HL-60/S4 treated with retinoic acid at 250 ng/mL for 4 days and 3 days (cell line): ENCODE results near the gene HPCAL1.
"Not testable (repeated sequence)": the region's sequence is repeated elsewhere in the genome, so short reads cannot be mapped to it uniquely, and the experiment has no call there.

ENCODE experiments used
- in situ Hi-C: fragments of 300-500 bp; cut with MboI; formaldehyde crosslinking; loops from 2 replicates; pipeline ENCODE4 v1.7.0; 2022; ENCODE audit warnings: low sequenced_read_pairs

HPCAL1 gene

GRCh38 chr2:10448576-10449485 is 146.1 kb downstream of the HPCAL1 start:
- in situ Hi-C loops, result loop anchor here (10.0 to 25.0 kb wide), 2 partner anchors 206 to 637 kb away; no protein-coding TSS in a partner anchor

- in situ Hi-C loops, result loop anchor here (10.0 to 25.0 kb wide), 2 partner anchors 205 to 637 kb away; no protein-coding TSS in a partner anchor
Observed at GRCh38 chr2:10449486-10449831, 146.8 kb downstream of the HPCAL1 start.

GRCh38 chr2:10449838-10450691 is 147.4 kb downstream of the HPCAL1 start:
- in situ Hi-C loops, result loop anchor here (10.0 to 25.0 kb wide), 2 partner anchors 205 to 638 kb away; no protein-coding TSS in a partner anchor

- in situ Hi-C loops, result no loop called here
Observed at GRCh38 chr2:10451819-10452218, 149.1 kb downstream of the HPCAL1 start.

GRCh38 chr2:10452312-10452711 is 149.6 kb downstream of the HPCAL1 start:
- in situ Hi-C loops, result no loop called here

GRCh38 chr2:10452956-10453904 is 150.5 kb downstream of the HPCAL1 start:
- in situ Hi-C loops, result no loop called here

GRCh38 chr2:10453905-10454298 is 151.2 kb downstream of the HPCAL1 start:
- in situ Hi-C loops, result no loop called here

- in situ Hi-C loops, result no loop called here
Observed at GRCh38 chr2:10454505-10454904, 151.8 kb downstream of the HPCAL1 start.

- in situ Hi-C loops, result not testable (repeated sequence)
Observed at GRCh38 chr2:10457195-10457594, 154.5 kb downstream of the HPCAL1 start.

GRCh38 chr2:10457846-10458598 is 155.3 kb downstream of the HPCAL1 start:
- in situ Hi-C loops, result no loop called here

GRCh38 chr2:10460366-10460796 is 157.7 kb downstream of the HPCAL1 start:
- in situ Hi-C loops, result no loop called here

GRCh38 chr2:10462178-10463083 is 159.7 kb downstream of the HPCAL1 start:
- in situ Hi-C loops, result no loop called here

GRCh38 chr2:10465910-10466309 is 163.2 kb downstream of the HPCAL1 start:
- in situ Hi-C loops, result no loop called here

- in situ Hi-C loops, result no loop called here
Observed at GRCh38 chr2:10466801-10467200, 164.1 kb downstream of the HPCAL1 start.

- in situ Hi-C loops, result no loop called here
Observed at GRCh38 chr2:10467401-10467800, 164.7 kb downstream of the HPCAL1 start.

GRCh38 chr2:10469301-10469700 is 166.6 kb downstream of the HPCAL1 start:
- in situ Hi-C loops, result no loop called here

- in situ Hi-C loops, result no loop called here
Observed at GRCh38 chr2:10469955-10470608, 167.4 kb downstream of the HPCAL1 start.

- in situ Hi-C loops, result no loop called here
Observed at GRCh38 chr2:10471046-10471571, 168.4 kb downstream of the HPCAL1 start.
